GM12878 (cell line): Measurements from ENCODE around the gene GSC2. TPM values are rescaled to one million over a fixed set of nuclear protein-coding genes. Genes with fewer than 3 reads are reported as not detected.

Experiments used
- ATAC-seq: fragments of 200-7000 bp; cut with Tn5 transposase; 3 replicates; pipeline ENCODE4 v1.9.1; 2020; ENCODE audit warnings: mild to moderate bottlenecking, moderate library complexity
- BruUV-seq: library from RNA; stranded (reverse); fragments of 400-500 nt; replicated peaks from 2 replicates; lab custom pipeline; 2021; lab: Mats Ljungman, UMichigan
- CTCF ChIA-PET: fragments of 300-600 bp; sonication (Branson Sonifier 250); formaldehyde crosslinking; extraction: SDS; loops from one replicate; lab custom pipeline; 2021; ENCODE audit warnings: inconsistent platforms; lab: Yijun Ruan, JAX
- POLR2A ChIA-PET: fragments of 350-600 bp; formaldehyde crosslinking; extraction: SDS; loops from one replicate; lab custom pipeline; 2021; ENCODE audit warnings: inconsistent platforms; lab: Charles Lee
- RAD21 ChIA-PET: fragments of 300-600 bp; sonication (Branson Sonifier 250); formaldehyde crosslinking; loops from one replicate; lab custom pipeline; 2023; ENCODE audit warnings: antibody characterized with exemption; ENCODE audit not compliant: unreplicated experiment; lab: Charles Lee
- SMC1A ChIA-PET: fragments of 300-600 bp; sonication (Branson Sonifier 250); formaldehyde crosslinking; loops from one replicate; lab custom pipeline; 2023; ENCODE audit not compliant: unreplicated experiment, uncharacterized antibody; lab: Charles Lee
- DNase-seq: peaks from one replicate; pipeline ENCODE4 v3.0.0-alpha.2; 2011; ENCODE audit warnings: low read depth, low spot score
- FAIRE-seq: peaks from 3 replicates; lab custom pipeline; 2011; peaks lifted over from hg19 to GRCh38; lab: Jason Lieb, UNC
- H2AFZ ChIP-seq: 2 replicates; pipeline ENCODE4 v1.6.0; 2011; ENCODE audit warnings: low read depth, low read length, control low read depth; ENCODE audit not compliant: control insufficient read depth
- H3K27ac ChIP-seq: 2 replicates; pipeline ENCODE4 v1.5.1; 2011; ENCODE audit warnings: control low read depth; ENCODE audit not compliant: control insufficient read depth, insufficient read depth
- H3K27me3 ChIP-seq, 2 experiments: replicated peaks in 1 of 2; 2 replicates each; pipeline versions ENCODE4 v1.6.0 to v1.6.1; 2011; ENCODE audit warnings: low read length in 1 of 2; ENCODE audit not compliant: control insufficient read depth in 2 of 2, insufficient read depth in 2 of 2
- H3K36me3 ChIP-seq, 2 experiments: 2 replicates each; pipeline ENCODE4 v1.5.1; 2011; ENCODE audit warnings: low read length in 1 of 2; ENCODE audit not compliant: control insufficient read depth in 2 of 2, insufficient read depth in 2 of 2
- H3K4me1 ChIP-seq: 2 replicates; pipeline ENCODE4 v1.6.1; 2011; ENCODE audit warnings: mild to moderate bottlenecking, low read length, moderate library complexity, mixed read lengths; ENCODE audit not compliant: control insufficient read depth, insufficient read depth
- H3K4me2 ChIP-seq: 2 replicates; pipeline ENCODE4 v1.6.0; 2011; ENCODE audit warnings: control low read depth; ENCODE audit not compliant: control insufficient read depth, insufficient read depth
- H3K4me3 ChIP-seq: fragments of 200-600 bp; sonication (generic); 2 replicates; pipeline ENCODE4 v1.5.1; 2016
- H3K79me2 ChIP-seq: 2 replicates; pipeline ENCODE4 v1.6.0; 2011; ENCODE audit warnings: low read length; ENCODE audit not compliant: control insufficient read depth, insufficient read depth
- H3K9ac ChIP-seq: 2 replicates; pipeline ENCODE4 v1.8.0; 2011; ENCODE audit warnings: low read length, control low read depth, mixed read lengths; ENCODE audit not compliant: control insufficient read depth, insufficient read depth
- H3K9me3 ChIP-seq: replicated peaks from 3 replicates; pipeline ENCODE4 v1.5.1; 2011; ENCODE audit warnings: mild to moderate bottlenecking, low read length; ENCODE audit not compliant: control insufficient read depth, insufficient read depth
- H4K20me1 ChIP-seq: 2 replicates; pipeline ENCODE4 v1.6.0; 2011; ENCODE audit not compliant: control insufficient read depth, insufficient read depth
- BACH1 ChIP-seq: fragments of 450-650 bp; IDR thresholded peaks from 2 replicates; pipeline ENCODE4 v1.6.1; 2017; ENCODE audit warnings: mild to moderate bottlenecking, borderline replicate concordance
- CHD2 ChIP-seq: IDR thresholded peaks from 2 replicates; pipeline ENCODE4 v1.6.1; 2011; ENCODE audit warnings: low read depth, low read length, improper control_type of control experiment, borderline replicate concordance
- HDGF ChIP-seq: fragments of 450-650 bp; IDR thresholded peaks from 2 replicates; pipeline ENCODE4 v1.6.1; 2016; ENCODE audit warnings: antibody characterized with exemption
- MYB ChIP-seq: fragments of 150-350 bp; IDR thresholded peaks from 2 replicates; pipeline ENCODE4 v1.6.1; 2014; ENCODE audit warnings: mild to moderate bottlenecking, low read depth, low read length, borderline replicate concordance
- POLR2AphosphoS2 ChIP-seq: IDR thresholded peaks from 2 replicates; pipeline ENCODE4 v1.6.1; 2011; ENCODE audit warnings: low read depth, mild to moderate bottlenecking, low read length, improper control_type of control experiment, moderate library complexity
- POU2F2 ChIP-seq: IDR thresholded peaks from 3 replicates; pipeline ENCODE4 v1.6.1; 2011; ENCODE audit warnings: low read depth, mild to moderate bottlenecking, low read length, borderline replicate concordance
- RAD51 ChIP-seq: fragments of 450-650 bp; IDR thresholded peaks from 2 replicates; pipeline ENCODE4 v1.6.1; 2016; ENCODE audit warnings: moderate library complexity, mild to moderate bottlenecking, inconsistent platforms
- RBBP5 ChIP-seq: fragments of 200-600 bp; sonication (generic); conservative IDR thresholded peaks from 2 replicates; pipeline ENCODE4 v1.6.1; 2016
- RELA ChIP-seq: fragments of 450-650 bp; IDR thresholded peaks from 2 replicates; pipeline ENCODE4 v1.8.0; 2014; ENCODE audit warnings: borderline replicate concordance; ENCODE audit not compliant: partially characterized antibody
- SIX5 ChIP-seq: IDR thresholded peaks from 2 replicates; pipeline ENCODE4 v1.6.1; 2011; ENCODE audit warnings: mild to moderate bottlenecking, low read depth, low read length, moderate library complexity; ENCODE audit not compliant: severe bottlenecking
- SMARCA5 ChIP-seq: fragments of 450-650 bp; IDR thresholded peaks from 2 replicates; pipeline ENCODE4 v1.6.1; 2017; ENCODE audit warnings: mild to moderate bottlenecking
- STAT1 ChIP-seq: fragments of 450-650 bp; conservative IDR thresholded peaks from 2 replicates; pipeline ENCODE4 v1.6.1; 2014; ENCODE audit warnings: antibody characterized with exemption, mild to moderate bottlenecking
- ZBED1 ChIP-seq: IDR thresholded peaks from 2 replicates; pipeline ENCODE4 v1.6.1; 2016; ENCODE audit warnings: borderline replicate concordance
- ZBTB33 ChIP-seq: fragments of 450-650 bp; IDR thresholded peaks from 2 replicates; pipeline ENCODE4 v1.6.1; 2017; ENCODE audit warnings: mild to moderate bottlenecking
- ZNF207 ChIP-seq: fragments of 450-650 bp; IDR thresholded peaks from 2 replicates; pipeline ENCODE4 v1.6.1; 2014; ENCODE audit warnings: antibody characterized with exemption, mild to moderate bottlenecking, borderline replicate concordance
- ZNF274 ChIP-seq: IDR thresholded peaks from one replicate; pipeline ENCODE4 v1.8.0; 2011; ENCODE audit not compliant: insufficient read length, insufficient read depth
- ZNF622 ChIP-seq: fragments of 450-650 bp; IDR thresholded peaks from 2 replicates; pipeline ENCODE4 v1.6.1; 2017; ENCODE audit warnings: mild to moderate bottlenecking, inconsistent platforms
- WGBS: methylation state at CpG from one replicate; pipeline ENCODE4 v1.1.6; 2016; ENCODE audit warnings: low lambda C conversion rate; ENCODE audit not compliant: insufficient replicate concordance, insufficient coverage; ENCODE audit errors: missing lambda C conversion rate; 5-methylcytosine and 5-hydroxymethylcytosine counted together
- in situ Hi-C: fragments of 300-500 bp; cut with MboI; formaldehyde crosslinking; loops from 9 replicates; pipeline ENCODE4 v1.14.3; 2018; ENCODE audit warnings: mixed read lengths
- intact Hi-C: fragments of 100-400 bp; cut with micrococcal nuclease; formaldehyde crosslinking; loops from one replicate; pipeline ENCODE4 v1.14.2; 2022; ENCODE audit not compliant: unreplicated experiment
- polyA plus RNA-seq, 11 experiments: library from polyadenylated mRNA; depleted of rRNA in 4 of 11; unstranded in 6 of 11; stranded (reverse) in 5 of 11; fragments of >200 nt; fragmentation: Nextera tagmentation in 4 of 11; fragmentation: Illumina TruSeq in 1 of 11; extraction: Ambion mirVana in 4 of 11; extraction: Trizol in 1 of 11; gene quantifications; 1 replicate in 1 of 11; 2 replicates in 10 of 11; pipeline versions ENCODE4 v1.2.1 to v1.2.3, GENCODE V29; 2011 to 2016; ENCODE audit warnings: inconsistent platforms in 2 of 11, missing spikeins in 2 of 11, low read depth in 1 of 11
- total RNA-seq, 4 experiments: library from RNA; depleted of rRNA in 3 of 4; stranded (reverse); fragments of >200 nt in 3 of 4; fragmentation: Illumina TruSeq in 1 of 4; extraction: Trizol in 1 of 4; gene quantifications; 2 replicates each; pipeline versions ENCODE4 v1.2.1 to v1.2.3, GENCODE V29; 2013 to 2021

Gene GSC2
- total and polyA plus RNA-seq, 10 of the 15 experiments (the other 5 are each of a cell fraction or from before 2014, with no cell fraction given): not detected

DNA sequence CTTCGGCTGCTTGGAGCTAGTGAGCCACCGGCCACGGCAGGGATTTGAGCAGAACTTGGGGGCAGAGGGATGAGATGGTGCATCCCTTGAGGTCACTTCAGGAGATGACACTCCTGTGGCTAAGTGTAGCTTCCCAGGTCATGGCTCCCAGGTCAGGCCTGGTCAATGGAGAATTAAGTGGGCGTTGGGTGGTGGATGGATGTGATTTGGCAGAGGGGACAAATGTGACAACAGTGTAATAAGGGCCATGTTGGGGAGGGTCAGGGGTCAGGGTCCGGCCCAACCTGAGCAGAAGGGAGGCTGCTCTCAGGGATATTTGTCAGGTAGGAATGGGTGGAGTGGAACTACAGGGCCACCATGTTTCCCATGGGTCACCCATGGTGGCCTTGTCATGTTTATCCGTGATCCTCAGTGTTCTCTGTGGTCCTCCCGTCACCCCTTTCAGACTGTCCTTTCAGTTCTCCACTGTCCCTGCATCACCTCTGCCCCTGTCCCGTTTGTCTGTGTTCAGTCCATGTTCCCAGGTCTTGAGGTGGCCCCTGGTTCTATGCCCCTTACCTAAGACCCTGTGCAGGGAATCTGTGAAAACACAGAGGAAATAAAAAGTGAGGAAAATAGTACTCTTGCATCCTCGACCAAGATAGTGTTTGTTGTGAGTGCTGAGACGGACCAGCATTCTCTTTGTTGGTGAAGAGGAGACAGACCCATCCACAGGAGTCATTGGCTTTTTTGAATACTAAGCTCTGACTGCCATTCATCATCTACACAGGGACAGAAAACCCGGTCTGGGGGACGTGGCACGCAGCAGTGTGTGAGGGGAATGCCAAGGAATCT is 22.3 kb upstream of the GSC2 start:
- H3K36me3 ChIP-seq: peaks cover 0 to 1% of the 10 kb centered on the region in 2 experiments; a peak in 2 of 4 replicates
- H3K4me2 ChIP-seq: peak overlapping the region; percentile 89
- H3K27ac ChIP-seq: peak overlapping the region; percentile 83
- FAIRE-seq (no peak), ATAC-seq (no peak), DNase-seq (no peak)
- ChIA-PET RAD21 (interaction anchor here (1.0 kb wide), 1 partner anchor 28 kb away, joined by 4 read pairs; the partner anchor contains the start of gene ESS2), SMC1A (interaction anchor here (1.0 kb wide), 1 partner anchor 15 kb away, joined by 3 read pairs; no protein-coding TSS in a partner anchor), CTCF (interaction anchor here (2.1 kb wide), 1 partner anchor 28 kb away, joined by 15 read pairs; the partner anchor contains the start of gene ESS2), POLR2A (no interaction called here)
- H3K79me2 ChIP-seq: peaks cover 41% of the 10 kb centered on the region
- H3K4me3 ChIP-seq: peak overlapping the region; percentile 95
- 0 out of 2 replicates have a peak, but pooled peaks have one; percentile 15 for TF ChIP-seq POLR2AphosphoS2
- TF ChIP-seq CHD2: no peak
- in situ Hi-C loops (no loop called here), intact Hi-C loops (no loop called here)
- peak overlapping the region; percentile 95 for H3K9ac ChIP-seq
- no peak overlapping the region for H2AFZ ChIP-seq
- 2% methylated on average over 13 of the region's 13 CpGs for WGBS
- H3K9me3 ChIP-seq: no peaks in the 10 kb centered on the region
- peaks cover 5 to 11% of the 10 kb centered on the region in 2 experiments; a peak in 3 of 4 replicates for H3K27me3 ChIP-seq
- no peaks in the 10 kb centered on the region for H4K20me1 ChIP-seq
- BruUV-seq: no TSS peak
- H3K4me1 ChIP-seq: peaks cover 31% of the 10 kb centered on the region

GRCh38 chr22:19169947-19170318 is 19.8 kb upstream of the GSC2 start:
- in situ Hi-C loops (no loop called here), intact Hi-C loops (no loop called here)
- ChIA-PET RAD21 (no interaction called here), CTCF (interaction anchor here (1.8 kb wide), 1 partner anchor 9 kb away, joined by 4 read pairs; no protein-coding TSS in a partner anchor), POLR2A (interaction anchor here (0.5 kb wide), 1 partner anchor 9 kb away, joined by 3 read pairs; no protein-coding TSS in a partner anchor), SMC1A (no interaction called here)
- no peaks in the 10 kb centered on the region for H4K20me1 ChIP-seq
- BruUV-seq: no TSS peak
- ATAC-seq (no peak), FAIRE-seq (no peak), DNase-seq (no peak)
- H3K79me2 ChIP-seq: peaks cover 36% of the 10 kb centered on the region
- peaks cover 0 to 1% of the 10 kb centered on the region in 2 experiments; a peak in 2 of 4 replicates for H3K36me3 ChIP-seq
- 28% methylated on average over 7 of the region's 7 CpGs for WGBS
- H3K27ac ChIP-seq: no peak overlapping the region
- H2AFZ ChIP-seq: no peak overlapping the region
- no peak overlapping the region for H3K4me3 ChIP-seq
- H3K27me3 ChIP-seq: peaks cover 5 to 11% of the 10 kb centered on the region in 2 experiments; a peak in 3 of 4 replicates
- H3K4me2 ChIP-seq: no peak overlapping the region; the same call in 1 of the 2 replicates
- no peak overlapping the region for H3K9ac ChIP-seq
- H3K4me1 ChIP-seq: peaks cover 28% of the 10 kb centered on the region
- no peaks in the 10 kb centered on the region for H3K9me3 ChIP-seq
- TF ChIP-seq ZNF622: no peak
- no peak for TF ChIP-seq HDGF
- no peak for TF ChIP-seq POU2F2
- TF ChIP-seq STAT1: no peak
- TF ChIP-seq SIX5: no peak
- TF ChIP-seq ZBED1: no peak
- TF ChIP-seq ZNF207: no peak
- TF ChIP-seq SMARCA5: no peak
- no peak for TF ChIP-seq ZNF274
- no peak for TF ChIP-seq MYB
- no peak for TF ChIP-seq RBBP5
- no peak for TF ChIP-seq BACH1
- TF ChIP-seq RAD51: no peak
- TF ChIP-seq RELA: no peak
- no peak for TF ChIP-seq ZBTB33
